ENCODE data around the gene POMT2.
A peak's percentile ranks its signal among the peaks of the same experiment; 100 is the strongest.
"Not testable (repeated sequence)": the region's sequence is repeated elsewhere in the genome, so short reads cannot be mapped to it uniquely, and the experiment has no call there.

The POMT2 gene

GRCh38 chr14:77324816-77325745 is 4.4 kb upstream of the POMT2 start:
- DNase-seq: peak; percentile 15

- no peak for DNase-seq
Measured at GRCh38 chr14:77324289-77324688, 3.6 kb upstream of the POMT2 start.

GRCh38 chr14:77323571-77323970 is 2.9 kb upstream of the POMT2 start:
- DNase-seq: no peak

- no peak for DNase-seq
Measured at GRCh38 chr14:77322951-77323350, 2.3 kb upstream of the POMT2 start.

- DNase-seq: no peak
Measured at GRCh38 chr14:77322250-77322902, 1.7 kb upstream of the POMT2 start.

GRCh38 chr14:77319422-77319821 is 1.3 kb downstream of the POMT2 start:
- DNase-seq: no peak

GRCh38 chr14:77318756-77319155 is 1.9 kb downstream of the POMT2 start:
- DNase-seq: not testable (repeated sequence)

GRCh38 chr14:77318006-77318553 is 2.6 kb downstream of the POMT2 start:
- peak; percentile 6 for DNase-seq

- peak; percentile 20 for DNase-seq
Measured at GRCh38 chr14:77316872-77317301, 3.8 kb downstream of the POMT2 start.

GRCh38 chr14:77316195-77316505 is 4.5 kb downstream of the POMT2 start:
- DNase-seq: no peak

- peak; percentile 18 for DNase-seq
Measured at GRCh38 chr14:77314539-77315457, 5.9 kb downstream of the POMT2 start.

GRCh38 chr14:77314043-77314442 is 6.6 kb downstream of the POMT2 start:
- no peak for DNase-seq

GRCh38 chr14:77313371-77313770 is 7.3 kb downstream of the POMT2 start:
- DNase-seq: no peak

- DNase-seq: no peak
Measured at GRCh38 chr14:77311217-77311616, 9.5 kb downstream of the POMT2 start.

- DNase-seq: no peak
Measured at GRCh38 chr14:77310026-77310425, 10.7 kb downstream of the POMT2 start.

GRCh38 chr14:77309131-77309530 is 11.6 kb downstream of the POMT2 start:
- DNase-seq: no peak

GRCh38 chr14:77306851-77307496 is 13.7 kb downstream of the POMT2 start:
- DNase-seq: no peak

- DNase-seq: no peak
Measured at GRCh38 chr14:77306416-77306815, 14.3 kb downstream of the POMT2 start.

GRCh38 chr14:77305696-77306095 is 15.0 kb downstream of the POMT2 start:
- no peak for DNase-seq

- peak; percentile 60 for DNase-seq
Measured at GRCh38 chr14:77303417-77304156, 17.1 kb downstream of the POMT2 start.

GRCh38 chr14:77302926-77303325 is 17.8 kb downstream of the POMT2 start:
- peak; percentile 68 for DNase-seq

- peak; percentile 80 for DNase-seq
Measured at GRCh38 chr14:77301103-77301502, 19.6 kb downstream of the POMT2 start.
